IMR-90 (cell line): ENCODE results near the gene HKDC1. TPM values are rescaled to one million over a fixed set of nuclear protein-coding genes. Genes with fewer than 3 reads are reported as not detected.

Experiments
- ATAC-seq: fragments of 200-7000 bp; cut with Tn5 transposase; 2 replicates; pipeline ENCODE4 v1.9.1; 2020; ENCODE audit warnings: low read depth, mild to moderate bottlenecking, moderate library complexity
- BruUV-seq: library from RNA; stranded (reverse); fragments of 400-500 nt; replicated peaks from 2 replicates; lab custom pipeline; 2021; lab: Mats Ljungman, UMichigan
- CTCF ChIA-PET: fragments of 300-600 bp; formaldehyde crosslinking; extraction: SDS; loops from one replicate; lab custom pipeline; 2021; ENCODE audit warnings: antibody characterized with exemption; lab: Yijun Ruan, JAX
- POLR2A ChIA-PET: fragments of 300-600 bp; sonication (Branson Sonifier 250); formaldehyde crosslinking; loops from one replicate; lab custom pipeline; 2022; ENCODE audit warnings: antibody characterized with exemption; ENCODE audit not compliant: unreplicated experiment; lab: Charles Lee
- DNase-seq: peaks from one replicate; pipeline ENCODE4 v3.0.0; 2013
- H2AFZ ChIP-seq: replicated peaks from 2 replicates; pipeline ENCODE3; 2013; ENCODE audit warnings: low read length, mild to moderate bottlenecking; ENCODE audit not compliant: poor library complexity
- H2AK5ac ChIP-seq: 2 replicates; pipeline ENCODE4 v1.6.1; 2013; ENCODE audit warnings: low read depth, low read length, inconsistent platforms
- H2AK9ac ChIP-seq: replicated peaks from 2 replicates; pipeline ENCODE3; 2013; ENCODE audit warnings: mild to moderate bottlenecking, low read depth, low read length, moderate library complexity; ENCODE audit not compliant: poor library complexity
- H2BK120ac ChIP-seq: 2 replicates; pipeline ENCODE4 v1.6.1; 2013; ENCODE audit warnings: low read depth, low read length, inconsistent platforms
- H2BK15ac ChIP-seq: 3 replicates; pipeline ENCODE4 v1.6.1; 2013; ENCODE audit warnings: low read depth, low read length, inconsistent platforms
- H2BK20ac ChIP-seq: 2 replicates; pipeline ENCODE4 v1.6.1; 2013; ENCODE audit warnings: low read depth, mild to moderate bottlenecking, inconsistent platforms, low read length, moderate library complexity
- H2BK5ac ChIP-seq: 2 replicates; pipeline ENCODE4 v1.6.1; 2013; ENCODE audit warnings: mild to moderate bottlenecking, low read depth, low read length, inconsistent platforms; ENCODE audit not compliant: poor library complexity, severe bottlenecking
- H3K14ac ChIP-seq: replicated peaks from 2 replicates; pipeline ENCODE4 v1.6.1; 2013; ENCODE audit warnings: low read depth, low read length, inconsistent platforms
- H3K18ac ChIP-seq: 2 replicates; pipeline ENCODE4 v1.6.1; 2013; ENCODE audit warnings: low read depth, low read length, control low read depth
- H3K23ac ChIP-seq: 2 replicates; pipeline ENCODE4 v1.6.1; 2013; ENCODE audit warnings: low read depth, low read length, inconsistent platforms
- H3K27ac ChIP-seq: 2 replicates; pipeline ENCODE4 v1.5.1; 2013; ENCODE audit warnings: mild to moderate bottlenecking, control low read depth, low read length; ENCODE audit not compliant: insufficient read depth
- H3K27me3 ChIP-seq: 2 replicates; pipeline ENCODE4 v1.6.1; 2013; ENCODE audit warnings: low read length; ENCODE audit not compliant: control insufficient read depth, insufficient read depth
- H3K36me3 ChIP-seq: 2 replicates; pipeline ENCODE4 v1.6.1; 2013; ENCODE audit warnings: low read length, mixed read lengths; ENCODE audit not compliant: control insufficient read depth, insufficient read depth
- H3K4ac ChIP-seq: 2 replicates; pipeline ENCODE4 v1.6.1; 2013; ENCODE audit warnings: low read depth, low read length, inconsistent platforms
- H3K4me1 ChIP-seq: 2 replicates; pipeline ENCODE4 v1.6.1; 2013; ENCODE audit warnings: low read length, mixed read lengths; ENCODE audit not compliant: control insufficient read depth, insufficient read depth
- H3K4me2 ChIP-seq: 2 replicates; pipeline ENCODE4 v1.6.1; 2013; ENCODE audit warnings: low read depth, mild to moderate bottlenecking, control low read depth, low read length, moderate library complexity
- H3K4me3 ChIP-seq: 2 replicates; pipeline ENCODE4 v1.5.1; 2013; ENCODE audit warnings: low read depth, mild to moderate bottlenecking, control low read depth, low read length, moderate library complexity; ENCODE audit not compliant: insufficient read depth
- H3K56ac ChIP-seq: 2 replicates; pipeline ENCODE4 v1.6.1; 2013; ENCODE audit warnings: low read length, inconsistent platforms; ENCODE audit not compliant: insufficient read depth; ENCODE audit errors: extremely low read depth
- H3K79me1 ChIP-seq, 2 experiments: 2 replicates each; pipeline ENCODE4 v1.6.1; 2013; ENCODE audit warnings: low read length in 2 of 2, inconsistent platforms in 1 of 2, low read depth in 1 of 2
- H3K9ac ChIP-seq: 2 replicates; pipeline ENCODE4 v1.6.1; 2013; ENCODE audit warnings: low read depth, low read length, control low read depth
- H3K9me1 ChIP-seq: 2 replicates; pipeline ENCODE4 v1.6.1; 2013; ENCODE audit warnings: low read length, inconsistent platforms; ENCODE audit not compliant: insufficient read depth
- H3K9me3 ChIP-seq: 2 replicates; pipeline ENCODE4 v1.6.1; 2013; ENCODE audit warnings: low read length; ENCODE audit not compliant: control insufficient read depth, insufficient read depth
- H4K20me1 ChIP-seq: 2 replicates; pipeline ENCODE4 v1.6.1; 2013; ENCODE audit warnings: low read length, inconsistent platforms; ENCODE audit not compliant: insufficient read depth
- H4K5ac ChIP-seq: 2 replicates; pipeline ENCODE4 v1.6.1; 2013; ENCODE audit warnings: mild to moderate bottlenecking, low read depth, low read length, control low read depth
- H4K8ac ChIP-seq, 2 experiments: 2 replicates each; pipeline ENCODE4 v1.6.1; 2013; ENCODE audit warnings: low read depth in 2 of 2, low read length in 2 of 2, control low read depth in 1 of 2, inconsistent platforms in 1 of 2
- H4K91ac ChIP-seq: 2 replicates; pipeline ENCODE4 v1.6.1; 2013; ENCODE audit warnings: low read depth, low read length, inconsistent platforms; ENCODE audit not compliant: insufficient read depth
- BHLHE40 ChIP-seq: fragments of 150-350 bp; IDR thresholded peaks from 2 replicates; pipeline ENCODE4 v1.6.1; 2016; ENCODE audit warnings: mild to moderate bottlenecking, low read depth, low read length
- MXI1 ChIP-seq: IDR thresholded peaks from 2 replicates; pipeline ENCODE4 v1.6.1; 2012; ENCODE audit warnings: low read depth, mild to moderate bottlenecking, low read length, moderate library complexity, borderline replicate concordance
- NFE2L2 ChIP-seq: fragments of 150-350 bp; IDR thresholded peaks from 2 replicates; pipeline ENCODE4 v1.6.1; 2016; ENCODE audit warnings: low read depth, mild to moderate bottlenecking, low read length
- POLR2A ChIP-seq: IDR thresholded peaks from 2 replicates; pipeline ENCODE4 v1.6.1; 2012; ENCODE audit warnings: mild to moderate bottlenecking, low read depth, low read length
- RFX5 ChIP-seq: IDR thresholded peaks from 2 replicates; pipeline ENCODE4 v1.8.0; 2012; ENCODE audit warnings: low read depth, mild to moderate bottlenecking, low read length, moderate library complexity
- WGBS, 2 experiments: methylation state at CpG; one replicate each; pipeline versions ENCODE4 v1.1.5 to v1.1.7; 2013; ENCODE audit warnings: missing lambda C conversion rate in 2 of 2; ENCODE audit not compliant: insufficient read length in 1 of 2; ENCODE audit errors: extremely low coverage in 2 of 2; 5-methylcytosine and 5-hydroxymethylcytosine counted together
- dilution Hi-C: fragments of 300-500 bp; cut with HindIII; formaldehyde crosslinking; loops from one replicate; pipeline ENCODE4 v1.14.3; 2018; ENCODE audit warnings: low sequenced_read_pairs; ENCODE audit not compliant: unreplicated experiment
- in situ Hi-C: fragments of 300-500 bp; cut with MboI; formaldehyde crosslinking; loops from 3 replicates; pipeline ENCODE4 v1.14.3; 2019; ENCODE audit warnings: low sequenced_read_pairs, inconsistent platforms, mixed read lengths
- intact Hi-C: fragments of 100-400 bp; cut with micrococcal nuclease; formaldehyde crosslinking; loops from 2 replicates; pipeline ENCODE4 v1.10.0; 2022
- polyA plus RNA-seq, 3 experiments: library from polyadenylated mRNA; depleted of rRNA; stranded (reverse); fragments of >200 nt; gene quantifications; 2 replicates each; pipeline ENCODE4 v1.2.3, GENCODE V29; 2012; ENCODE audit warnings: low replicate concordance in 1 of 3
- total RNA-seq: library from RNA; depleted of rRNA; stranded (reverse); fragments of >200 nt; gene quantifications from 2 replicates; pipeline ENCODE4 v1.2.3, GENCODE V29; 2012
- TF ChIP-seq, protein P1 (sequence below): fragments of 150-350 bp; IDR thresholded peaks from 2 replicates; pipeline ENCODE4 v1.6.1; 2017; ENCODE audit warnings: mild to moderate bottlenecking, antibody characterized with exemption, low read length, low read depth

The HKDC1 gene
- total and polyA plus RNA-seq, 2 of the 4 experiments (the other 2 are of a cell fraction) = under 0.01 to 0.03 TPM

DNA sequence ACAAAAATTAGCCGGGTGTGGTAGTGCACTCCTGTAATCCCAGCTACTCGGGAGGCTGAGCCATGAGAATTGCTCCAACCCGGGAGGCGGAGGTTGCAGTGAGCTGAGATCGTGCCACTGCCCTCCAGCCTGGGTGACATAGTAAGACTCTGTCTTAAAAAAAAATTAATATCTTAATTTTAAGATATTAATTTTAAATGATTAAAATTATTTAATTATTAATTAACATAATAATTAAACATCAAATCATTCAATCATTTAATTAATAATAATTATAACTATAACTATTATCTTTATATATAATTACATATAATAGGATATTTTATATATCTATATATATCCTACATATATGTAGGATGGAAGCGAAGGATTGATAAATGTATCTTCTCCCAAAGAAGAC is 56.4 kb downstream of the HKDC1 start:
- no peak overlapping the region for H3K23ac ChIP-seq
- no peaks in the 10 kb centered on the region for H3K79me1 ChIP-seq
- H2AK5ac ChIP-seq = no peak overlapping the region
- H2BK5ac ChIP-seq = no peak overlapping the region
- POLR2A ChIA-PET = no interaction called here
- H3K4me3 ChIP-seq = no peak overlapping the region
- no peak overlapping the region for H3K4ac ChIP-seq
- no peak overlapping the region for H2AFZ ChIP-seq
- intact Hi-C loops = no loop called here
- no peak overlapping the region for H4K8ac ChIP-seq
- in situ Hi-C loops = no loop called here
- H3K9me3 ChIP-seq = peaks cover 5% of the 10 kb centered on the region
- H3K27ac ChIP-seq = no peak overlapping the region
- no peak overlapping the region for H2BK15ac ChIP-seq
- no peaks in the 10 kb centered on the region for H3K36me3 ChIP-seq
- H4K91ac ChIP-seq = no peak overlapping the region
- DNase-seq (no peak), ATAC-seq (no peak)
- no peaks in the 10 kb centered on the region for H3K4me1 ChIP-seq
- H3K9ac ChIP-seq = no peak overlapping the region
- WGBS, 2 experiments = no CpG with 5 or more reads among the region's 6 CpGs
- H2BK20ac ChIP-seq = no peak overlapping the region
- BruUV-seq = no TSS peak
- no peak overlapping the region for H3K4me2 ChIP-seq
- no peak overlapping the region for H2AK9ac ChIP-seq
- no peaks in the 10 kb centered on the region for H4K20me1 ChIP-seq
- H3K9me1 ChIP-seq = no peaks in the 10 kb centered on the region
- peaks cover 18% of the 10 kb centered on the region for H3K27me3 ChIP-seq
- no peak overlapping the region for H3K56ac ChIP-seq
- TF ChIP-seq POLR2A = no peak
- no peak for TF ChIP-seq NFE2L2
- no peak for TF ChIP-seq RFX5
- no peak for TF ChIP-seq BHLHE40
- TF ChIP-seq MXI1 = no peak
- TF ChIP-seq, protein P1, sequence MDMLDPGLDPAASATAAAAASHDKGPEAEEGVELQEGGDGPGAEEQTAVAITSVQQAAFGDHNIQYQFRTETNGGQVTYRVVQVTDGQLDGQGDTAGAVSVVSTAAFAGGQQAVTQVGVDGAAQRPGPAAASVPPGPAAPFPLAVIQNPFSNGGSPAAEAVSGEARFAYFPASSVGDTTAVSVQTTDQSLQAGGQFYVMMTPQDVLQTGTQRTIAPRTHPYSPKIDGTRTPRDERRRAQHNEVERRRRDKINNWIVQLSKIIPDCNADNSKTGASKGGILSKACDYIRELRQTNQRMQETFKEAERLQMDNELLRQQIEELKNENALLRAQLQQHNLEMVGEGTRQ = no peak
- H3K18ac ChIP-seq = no peak overlapping the region
- CTCF ChIA-PET = no interaction called here
- no peak overlapping the region for H3K14ac ChIP-seq
- H2BK120ac ChIP-seq = no peak overlapping the region
- no peak overlapping the region for H4K5ac ChIP-seq
- dilution Hi-C loops = no loop called here
